ENCODE results near the gene SORCS3. TPM values are rescaled to one million over a fixed set of nuclear protein-coding genes. Genes with fewer than 3 reads are reported as not detected.

The SORCS3 gene
- total and polyA plus RNA-seq, 9 of the 15 experiments (the other 6 are each of a cell fraction or from before 2014, with no cell fraction given): not detected

GRCh38 chr10:105247831-105248499 is 606.9 kb downstream of the SORCS3 start (continued):
- no peak for TF ChIP-seq PRDM10 (IDR thresholded peaks at IDR 0.05; ENCODE audit: partially characterized antibody)
- no peak for TF ChIP-seq ZNF277 (CRISPR knock-in tag; IDR thresholded peaks at IDR 0.05; ENCODE audit: borderline replicate concordance)
- no peak for TF ChIP-seq ATF7 (IDR thresholded peaks at IDR 0.05)
- no peak for TF ChIP-seq E4F1 (CRISPR knock-in tag; IDR thresholded peaks at IDR 0.05; ENCODE audit: borderline replicate concordance)

Measured in K562 (cell line).